Hypothalamus (tissue), 51 donors: Measurements from ENCODE around the gene XPR1.

Experiments
- DNase-seq, 51 donors: peaks; one replicate each; lab custom pipeline; 2025; lab: John Stamatoyannopoulos, UW

XPR1 gene

DNA sequence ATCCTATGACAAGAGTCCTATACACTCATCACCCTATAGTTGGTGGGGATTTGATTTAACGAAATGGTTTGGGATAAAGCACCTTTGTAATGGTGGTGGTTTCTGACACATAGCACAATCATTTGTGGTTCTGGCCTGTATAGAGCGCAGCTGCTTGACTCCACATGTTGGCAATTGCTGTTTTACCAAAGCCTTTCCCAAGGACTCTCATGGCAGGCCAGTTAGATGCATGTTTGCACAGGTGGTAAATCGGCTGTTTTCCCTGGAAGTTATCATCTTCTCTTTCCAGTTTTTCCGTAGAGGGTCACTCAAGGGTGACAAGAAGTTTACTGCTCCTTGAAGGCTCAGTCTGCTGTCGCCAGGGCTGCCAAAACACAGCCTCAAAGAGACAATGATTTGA lies 17.1 kb upstream of the XPR1 start:
- no peak for DNase-seq

DNA sequence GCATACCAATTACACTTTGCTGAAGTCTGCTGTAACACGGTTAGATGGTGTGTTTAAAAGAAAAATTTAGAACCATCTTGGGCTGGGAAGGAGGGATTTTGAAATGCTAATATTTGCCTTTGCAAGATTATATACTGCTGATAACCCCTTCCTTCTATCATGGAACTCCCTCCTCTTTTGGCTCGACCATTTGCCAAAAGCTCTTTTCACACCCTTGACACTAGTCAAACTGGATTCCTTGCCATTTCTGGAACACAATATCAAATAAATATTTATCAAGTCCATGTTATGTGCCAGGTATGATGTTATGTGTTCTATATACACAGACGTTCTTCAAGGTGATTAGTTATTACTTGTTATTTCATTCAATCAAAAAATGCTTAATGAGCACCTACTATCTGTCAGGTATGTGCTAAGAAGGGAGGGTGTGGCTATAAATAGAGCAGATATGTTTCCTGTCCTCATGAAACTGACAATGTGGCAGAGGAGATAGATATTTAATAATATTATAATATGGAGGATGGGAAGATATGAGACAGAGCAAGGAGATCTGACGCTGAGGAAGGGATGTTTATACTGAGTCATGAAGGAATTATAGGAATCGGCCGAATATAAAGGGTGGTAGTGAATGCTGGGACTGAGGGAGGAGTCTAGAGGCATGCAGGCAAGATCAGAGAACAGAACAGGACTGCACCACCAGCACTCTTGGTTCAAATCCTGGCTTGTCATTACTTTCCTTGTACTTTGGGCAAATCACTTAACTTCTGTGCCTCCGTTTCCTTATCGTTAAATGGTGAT lies 16.1 kb upstream of the XPR1 start:
- no peak for DNase-seq

DNA sequence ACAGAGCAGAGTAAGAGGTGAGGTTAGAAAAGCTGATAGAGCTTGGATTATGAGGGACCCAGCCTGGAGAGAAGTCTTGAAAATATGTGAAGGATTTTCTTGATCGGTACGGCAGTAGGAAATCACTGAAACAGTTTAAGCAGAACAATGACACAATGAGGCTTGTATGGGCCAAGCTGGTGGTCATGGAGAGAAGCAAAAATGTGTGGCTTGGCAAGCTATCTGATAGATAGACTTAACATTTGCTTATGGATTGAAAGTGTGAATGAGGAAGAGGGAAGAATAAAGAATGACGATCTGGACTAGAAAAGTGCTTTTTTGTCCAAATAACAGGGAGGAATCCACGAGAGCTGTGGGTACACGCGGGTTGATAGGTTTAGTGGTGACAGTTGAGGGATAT lies 15.4 kb upstream of the XPR1 start:
- no peak for DNase-seq

DNA sequence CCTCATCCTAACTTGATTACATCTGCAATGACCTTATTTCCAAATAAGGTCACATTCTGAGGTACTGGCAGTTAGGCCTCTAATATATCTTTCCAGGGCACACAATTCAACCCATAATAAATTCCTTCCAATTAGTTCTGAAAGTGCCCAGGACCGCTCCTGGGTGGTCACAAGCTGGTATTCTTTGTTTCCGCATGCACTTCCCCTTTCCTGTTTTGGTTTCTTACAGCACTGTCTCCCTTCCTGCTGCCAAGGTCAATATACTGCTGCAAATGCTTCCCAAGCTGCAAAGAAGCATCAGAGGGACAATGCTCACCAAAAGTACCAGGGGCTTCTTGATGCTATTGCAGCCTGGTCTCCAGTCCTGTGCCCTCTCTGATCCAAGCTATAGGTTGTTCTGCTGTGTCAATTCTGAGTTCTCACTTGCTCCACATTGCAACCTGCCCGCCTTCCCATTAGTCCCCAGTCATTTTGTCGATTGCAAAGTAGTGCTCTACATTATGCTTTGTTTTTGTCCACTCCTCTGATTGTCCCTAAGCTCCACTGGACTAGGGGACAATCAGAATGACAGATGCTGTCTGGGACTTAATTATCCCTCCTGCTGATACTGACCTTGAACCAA lies 13.9 kb upstream of the XPR1 start:
- no peak for DNase-seq

DNA sequence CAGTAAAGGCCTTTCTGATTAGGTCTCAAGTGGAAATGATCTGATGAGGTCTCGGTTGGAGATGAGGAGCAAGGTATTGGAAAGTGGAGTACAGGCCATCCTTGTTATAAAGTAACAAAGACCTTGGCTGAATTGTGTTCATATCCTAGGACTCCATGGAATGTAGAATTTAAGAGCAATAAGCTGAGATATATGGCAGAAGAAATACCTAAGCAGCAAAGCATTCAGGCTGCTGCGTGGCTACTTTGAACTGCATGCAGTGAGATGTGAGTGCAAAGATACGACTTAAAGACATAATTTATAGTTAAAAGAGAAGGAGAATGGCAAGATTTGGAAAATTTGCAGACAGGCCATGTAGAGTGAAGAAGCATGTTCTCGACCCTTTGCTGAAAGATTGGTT lies 11.2 kb upstream of the XPR1 start:
- no peak for DNase-seq

DNA sequence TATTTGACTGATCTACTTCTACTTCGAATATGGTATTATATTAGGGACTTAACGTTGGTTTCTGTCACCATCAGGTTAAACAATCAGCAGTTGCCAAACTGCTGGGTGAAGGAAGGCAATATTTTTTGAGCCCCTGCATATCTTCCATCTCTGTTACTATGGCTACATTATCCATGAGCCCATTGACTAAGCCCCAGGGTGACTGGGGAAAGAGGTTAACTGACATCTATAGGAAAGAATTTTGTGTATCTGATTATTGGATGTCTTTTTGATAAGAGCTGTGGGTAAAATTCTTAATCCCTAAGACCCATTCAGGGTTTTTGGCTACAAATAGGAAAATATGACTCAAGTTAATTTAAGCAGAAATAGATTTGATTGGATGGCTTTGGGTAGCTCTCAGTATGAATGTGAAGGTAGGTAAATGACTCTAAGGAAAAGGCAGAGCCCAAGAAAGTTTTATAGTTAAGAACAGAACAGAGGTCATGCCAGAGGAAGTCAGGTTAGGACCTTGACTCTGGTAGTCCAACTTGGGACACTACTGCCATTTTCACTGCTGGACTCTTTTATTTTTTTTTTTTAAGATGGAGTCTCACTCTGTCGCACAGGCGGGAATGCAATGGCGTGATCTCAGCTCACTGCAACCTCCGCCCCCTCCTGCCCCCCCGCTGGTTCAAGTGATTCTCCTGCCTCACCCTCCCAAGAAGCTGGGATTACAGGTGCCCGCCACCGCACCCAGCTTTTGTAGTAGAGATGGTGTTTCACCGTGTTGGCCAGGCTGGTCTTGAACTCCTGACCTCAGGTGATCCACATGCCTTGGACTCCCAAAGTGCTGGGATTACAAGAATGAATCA lies 8.9 kb upstream of the XPR1 start:
- no peak for DNase-seq

DNA sequence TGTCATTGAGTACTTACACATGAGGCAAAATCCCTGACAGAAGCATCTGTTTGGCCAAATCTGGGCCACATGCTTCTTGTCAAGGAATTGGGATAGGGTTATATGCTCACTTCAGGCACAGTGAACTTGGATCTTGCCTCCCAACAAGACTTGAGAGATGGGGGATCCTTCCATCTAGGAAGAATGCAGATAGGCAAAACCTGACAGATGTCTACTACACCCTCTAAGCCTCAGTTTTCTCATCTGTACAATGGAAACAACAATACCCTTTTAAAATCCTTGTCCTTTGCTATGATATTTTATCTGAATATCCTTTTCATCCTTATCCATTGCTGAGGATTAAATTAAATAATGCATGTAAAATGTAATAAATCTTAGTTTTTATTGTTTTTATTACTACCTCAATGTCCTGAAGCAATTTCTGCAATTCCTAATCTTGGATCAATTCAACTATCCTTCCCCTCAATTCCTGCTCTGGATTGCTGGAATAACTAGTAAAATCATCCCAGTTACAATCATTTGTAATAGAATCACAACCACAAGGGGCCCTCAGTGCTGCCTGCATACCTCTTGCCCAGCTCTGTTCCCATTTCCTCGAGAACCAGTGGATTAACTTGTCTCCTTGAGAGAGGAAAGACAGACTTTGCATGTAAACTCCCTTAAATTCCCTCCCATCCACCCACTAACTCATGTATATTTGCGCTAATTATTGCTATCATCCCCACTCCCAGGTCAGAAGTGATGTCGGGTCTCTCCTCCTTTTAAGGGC lies 8.1 kb upstream of the XPR1 start:
- DNase-seq, result no peak

DNA sequence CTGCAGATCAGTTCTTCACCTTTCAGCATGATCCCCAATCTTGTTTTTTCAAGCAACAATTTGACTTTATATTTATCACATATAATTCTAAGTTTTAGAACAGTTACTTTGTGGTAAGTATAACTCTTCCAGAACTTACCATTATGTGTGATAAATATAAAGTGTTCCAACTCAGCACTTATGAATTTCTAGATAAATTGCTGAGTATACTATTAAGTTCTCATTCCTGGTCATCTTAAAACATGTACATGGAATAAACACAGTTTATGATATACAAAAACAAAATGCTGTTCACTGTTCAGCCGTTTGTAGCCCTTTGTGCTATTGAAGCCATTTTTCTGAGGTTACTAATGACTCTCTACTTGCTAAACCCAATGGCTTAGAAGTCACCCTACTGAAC lies 5.1 kb upstream of the XPR1 start:
- DNase-seq, result no peak

DNA sequence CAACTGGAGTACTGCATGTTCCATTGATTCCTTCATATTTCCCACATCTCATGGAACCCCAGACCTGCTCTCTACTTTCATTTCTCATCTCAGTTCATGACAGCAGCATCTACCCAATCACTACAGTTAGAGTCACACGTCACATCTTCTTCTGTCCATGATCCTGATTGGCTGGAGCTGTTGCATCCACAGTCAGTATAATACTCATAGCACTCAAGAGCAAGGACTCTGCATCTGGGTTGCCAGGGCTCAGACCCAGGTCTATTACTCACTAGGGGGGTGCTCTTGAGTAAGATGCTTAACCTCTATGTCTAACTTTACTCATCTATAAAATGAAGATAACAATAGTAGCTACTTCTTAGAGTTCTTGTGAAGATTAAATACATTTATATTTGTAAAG lies 4.4 kb upstream of the XPR1 start:
- DNase-seq, result no peak

DNA sequence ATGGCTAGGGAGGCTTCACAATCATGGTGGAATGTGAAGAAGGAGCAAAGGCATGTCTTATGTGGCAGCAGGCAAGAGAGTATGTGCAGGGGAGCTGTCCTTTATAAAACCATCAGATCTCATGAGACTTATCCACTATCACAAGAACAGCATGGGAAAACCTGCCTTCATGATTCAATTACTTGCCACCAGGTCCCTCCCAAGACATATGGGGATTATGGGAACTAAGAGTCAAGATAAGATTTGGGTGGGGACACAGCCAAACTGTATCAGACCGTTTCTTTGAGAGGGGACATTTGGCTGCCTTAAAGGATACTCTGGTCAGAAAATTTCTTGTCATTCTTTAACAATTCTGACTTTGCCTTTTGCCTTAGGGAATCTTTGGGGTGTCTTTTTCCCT lies 3.2 kb upstream of the XPR1 start:
- no peak for DNase-seq

DNA sequence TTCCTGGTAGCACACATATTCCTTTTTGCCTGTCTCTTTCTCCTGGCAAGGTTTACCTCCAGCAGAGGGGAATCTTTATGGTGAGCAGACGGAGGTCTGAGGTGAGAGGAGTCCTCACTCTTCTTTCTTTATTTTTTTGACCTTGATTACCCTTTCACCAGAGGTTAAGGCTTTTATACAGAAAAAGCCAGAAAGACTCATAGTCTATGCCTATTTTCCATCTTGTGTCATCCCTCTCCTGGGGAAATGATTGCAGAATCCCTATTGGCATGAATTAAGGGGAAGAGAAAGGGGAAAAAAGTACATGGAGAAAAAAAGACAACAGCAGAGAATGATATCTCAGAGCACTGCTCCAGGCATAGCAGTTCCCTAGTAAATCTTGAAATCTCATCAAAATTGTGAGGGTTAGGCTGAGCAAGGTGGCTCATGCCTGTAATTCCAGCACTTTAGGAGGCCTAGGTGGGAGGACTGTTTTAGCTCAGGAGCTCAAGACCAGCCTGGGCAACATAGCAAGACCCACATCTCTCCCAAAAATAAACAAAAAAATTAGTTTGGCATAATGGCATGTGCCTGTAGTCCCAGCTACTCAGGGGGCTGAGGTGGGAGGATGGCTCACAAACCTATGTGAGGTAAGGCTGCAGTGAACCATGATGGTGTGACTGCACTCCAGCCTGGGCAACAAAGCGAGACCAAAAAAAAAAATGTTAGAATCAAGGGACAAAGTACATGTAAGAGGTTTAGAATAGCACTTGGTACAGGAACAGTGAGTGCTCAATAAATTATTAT lies 1.2 kb upstream of the XPR1 start:
- DNase-seq, result no peak

DNA sequence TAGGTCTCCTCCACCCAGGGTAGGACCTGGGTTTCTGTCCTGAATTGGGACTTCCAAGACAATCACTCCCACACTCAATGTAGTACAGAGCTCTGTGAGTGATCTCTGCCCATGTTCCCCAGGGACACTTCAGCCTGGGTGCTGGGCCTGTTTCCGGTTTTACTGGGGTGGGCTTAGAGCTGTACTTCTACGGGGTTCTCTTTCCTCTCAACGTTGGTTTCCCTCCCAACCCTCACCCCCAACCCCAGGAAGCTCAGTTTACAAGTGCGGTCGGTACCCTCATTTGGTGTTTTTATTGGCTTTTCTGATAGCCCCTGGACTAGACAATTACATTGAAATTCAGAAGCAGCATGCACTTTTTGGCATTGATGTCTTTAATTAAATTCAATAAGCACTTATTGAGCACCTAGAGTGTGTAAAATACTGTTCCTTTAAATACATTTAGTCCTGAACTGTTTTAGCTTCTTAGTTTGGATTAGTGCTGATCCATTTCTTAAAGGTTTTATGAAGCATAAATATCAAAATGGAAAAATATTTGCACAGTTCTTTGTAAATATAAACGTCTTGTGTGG lies 542 bp upstream of the XPR1 start:
- DNase-seq, result no peak

DNA sequence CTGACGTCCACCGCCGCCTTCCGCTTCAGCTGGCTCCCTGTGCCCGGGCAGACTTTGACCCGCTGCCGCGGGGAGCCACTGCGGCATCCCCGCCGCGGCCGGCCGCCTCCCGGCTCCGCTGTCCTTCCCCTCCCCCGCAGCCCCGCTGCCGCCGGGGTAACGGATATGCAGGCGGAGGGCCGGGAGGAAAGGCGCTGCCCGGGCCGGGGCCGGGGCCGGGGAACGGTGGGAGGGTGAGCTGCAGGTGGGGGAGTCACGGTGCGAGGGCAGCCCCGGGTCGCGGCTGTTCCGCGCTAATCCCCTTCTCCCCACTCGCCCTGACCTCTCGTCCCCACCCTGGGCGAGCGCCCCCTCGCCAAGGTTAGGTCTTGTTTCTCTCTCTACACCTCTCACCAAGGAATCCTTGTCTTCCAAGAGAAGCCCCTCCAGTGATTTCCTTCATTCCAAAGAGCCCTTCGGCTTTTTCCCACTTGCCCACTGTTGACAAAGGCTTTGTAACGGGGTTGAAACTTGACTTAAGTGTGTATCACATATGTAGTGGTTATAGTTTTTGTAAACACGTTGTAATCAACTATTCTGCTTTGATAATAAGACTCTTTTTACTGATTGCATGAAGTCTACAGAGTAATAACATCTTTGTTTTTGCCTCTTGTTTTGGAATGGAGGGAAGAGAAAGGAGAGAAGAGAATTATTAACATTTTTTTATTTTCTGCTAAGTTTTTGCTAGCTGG lies 669 bp downstream of the XPR1 start:
- peak in 36 of 51 donors; percentile 40 to 83 (median 63) for DNase-seq

DNA sequence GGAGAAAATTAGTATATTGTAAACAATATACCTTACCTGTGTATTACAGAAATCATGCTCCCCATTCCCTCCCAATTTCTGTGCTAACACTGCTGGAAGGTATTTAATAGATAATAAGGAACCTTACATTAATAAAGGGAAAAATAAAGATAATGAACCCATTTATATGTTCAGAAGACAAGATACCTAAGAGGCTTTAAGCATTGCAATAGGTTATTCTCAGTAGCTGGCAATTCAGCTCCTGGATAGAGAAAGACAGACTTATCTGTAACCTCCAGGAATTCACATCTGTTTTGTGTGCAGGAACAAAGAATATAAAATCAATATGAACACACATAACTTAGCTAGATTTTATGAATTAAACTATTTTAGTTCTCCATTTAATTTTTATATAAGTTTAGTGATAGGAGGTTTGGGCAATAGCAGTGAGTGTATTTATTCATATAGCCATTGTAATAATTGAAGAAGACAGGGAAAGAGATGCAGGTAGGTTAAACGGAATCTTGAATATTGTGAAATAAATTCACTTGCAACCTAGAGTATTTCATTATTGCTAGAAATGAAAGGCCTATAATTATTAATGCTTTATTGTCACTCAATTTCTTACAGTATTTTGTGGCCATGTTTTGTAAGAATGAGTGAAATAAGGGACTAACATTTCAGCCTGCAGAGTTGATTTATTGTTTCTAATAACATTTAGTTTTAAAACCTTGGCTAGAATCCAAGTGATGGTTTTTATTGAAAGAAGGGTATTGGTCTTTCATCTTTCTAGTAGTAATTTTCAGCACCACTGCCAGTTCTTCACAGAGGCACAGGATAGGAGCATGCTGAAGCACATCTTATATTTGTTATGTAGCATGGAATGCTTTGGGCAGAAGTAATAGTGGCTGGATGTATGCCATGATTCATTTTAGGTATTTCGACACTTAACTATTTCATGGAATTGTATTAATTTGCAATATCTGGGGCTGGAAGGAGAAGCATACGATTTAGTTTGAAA lies 1.5 kb downstream of the XPR1 start:
- peak in 1 of 51 donors; percentile 48 for DNase-seq

DNA sequence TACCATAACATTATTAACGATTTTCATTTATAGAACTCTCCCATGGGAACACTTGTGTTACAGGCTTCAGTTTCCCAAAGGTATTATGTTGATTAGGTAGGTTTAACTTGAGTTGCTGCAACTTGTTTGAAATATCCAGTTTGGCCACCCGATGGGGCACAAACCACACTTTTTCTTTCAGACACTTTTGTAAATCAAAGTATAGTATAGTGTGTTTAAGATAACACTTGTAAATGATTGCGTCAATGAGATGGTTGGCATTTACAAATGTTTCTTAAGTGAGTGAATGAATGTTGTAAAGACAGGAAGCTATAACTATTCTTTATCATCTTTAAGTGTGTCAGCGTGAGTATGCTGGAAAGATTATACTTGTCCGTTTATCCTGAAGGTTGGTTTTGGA lies 4.3 kb downstream of the XPR1 start:
- DNase-seq, result peak in 2 of 51 donors; percentile 2 to 35

DNA sequence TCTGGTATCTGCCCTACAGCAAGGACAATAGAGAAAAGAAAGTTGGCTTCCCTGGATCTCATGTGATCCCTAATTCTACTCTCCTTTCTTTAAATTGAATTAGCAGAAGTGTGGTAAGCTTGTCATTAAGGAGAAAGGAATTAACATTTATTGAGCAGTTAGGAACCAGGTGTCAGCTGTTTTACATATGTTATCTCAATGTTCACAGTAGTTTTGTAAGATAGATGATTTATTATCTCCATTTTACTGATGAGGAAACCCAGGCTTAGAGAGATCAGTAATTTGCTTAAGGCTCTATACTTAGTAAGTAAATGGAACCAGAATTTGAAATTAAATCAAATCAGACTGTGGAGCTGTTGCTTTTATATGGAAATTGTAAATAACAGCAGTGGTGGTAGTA lies 8.0 kb downstream of the XPR1 start:
- DNase-seq, result no peak

DNA sequence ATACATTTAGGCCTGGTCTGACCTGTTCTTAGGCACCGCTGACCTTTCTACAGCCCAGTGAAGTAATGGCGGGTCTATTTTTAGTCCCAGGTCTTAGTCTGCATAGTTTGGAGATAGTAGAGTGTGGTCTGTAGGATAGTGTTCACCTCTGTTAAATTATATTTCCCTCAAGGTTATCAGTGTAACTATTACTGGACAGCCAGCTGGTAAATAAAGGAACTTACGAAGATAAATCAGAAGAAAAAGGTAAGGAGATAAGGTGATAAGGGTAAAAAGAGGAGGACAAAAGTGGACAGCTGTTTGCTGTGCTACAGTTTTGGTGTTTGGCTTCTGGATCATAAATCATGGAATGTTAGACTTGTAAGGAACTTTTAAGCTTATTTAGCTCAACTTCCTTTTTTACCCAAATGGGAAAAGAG lies 8.7 kb downstream of the XPR1 start:
- DNase-seq, result no peak

DNA sequence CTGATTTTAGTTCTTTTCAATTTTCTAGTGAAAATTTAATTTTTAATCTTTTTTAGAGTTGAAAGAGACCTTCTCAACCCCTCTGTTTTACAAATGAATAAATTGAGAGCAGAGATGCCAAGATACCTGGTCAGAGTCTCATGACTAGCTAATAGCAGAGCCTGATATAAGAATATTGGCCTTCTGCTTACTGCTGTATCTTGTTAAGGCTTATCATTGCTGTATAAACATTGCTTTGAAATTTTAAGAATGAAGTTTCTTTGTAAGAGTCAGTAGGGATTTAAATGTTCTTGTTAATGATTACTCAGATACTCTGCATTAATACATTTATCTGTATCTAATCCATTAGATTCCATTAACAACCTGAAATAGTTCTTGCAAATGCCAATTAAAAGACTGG lies 9.8 kb downstream of the XPR1 start:
- no peak for DNase-seq
